ENCODE results near the gene FCGR2B.

GRCh38 chr1:161723459-161724141 is 60.7 kb downstream of the FCGR2B start:
- TF ChIP-seq CTCF (IDR thresholded peaks at IDR 0.05) (no peak), POLR2A (IDR thresholded peaks at IDR 0.05) (no peak)
